Nephron progenitor cell (in vitro differentiated cells): Measurements from ENCODE around the gene PATJ.

Experiments used
- DNase-seq: peaks from one replicate; pipeline ENCODE4 v3.0.0; 2021
- H3K27ac Mint-ChIP-seq: 2 replicates; pipeline ENCODE4 v1.8.0; 2021; ENCODE audit warnings: mild to moderate bottlenecking, moderate library complexity, mixed read lengths
- H3K27me3 Mint-ChIP-seq: 2 replicates; pipeline ENCODE4 v1.8.0; 2021; ENCODE audit warnings: mild to moderate bottlenecking, low read depth, mixed read lengths; ENCODE audit not compliant: poor library complexity
- H3K36me3 Mint-ChIP-seq: 2 replicates; pipeline ENCODE4 v1.8.0; 2021; ENCODE audit warnings: low read depth, mixed read lengths
- H3K4me1 Mint-ChIP-seq: 2 replicates; pipeline ENCODE4 v1.8.0; 2021; ENCODE audit warnings: mixed read lengths
- H3K4me3 Mint-ChIP-seq: 2 replicates; pipeline ENCODE4 v1.8.0; 2021; ENCODE audit warnings: mild to moderate bottlenecking, moderate library complexity, mixed read lengths
- H3K9me3 Mint-ChIP-seq: 2 replicates; pipeline ENCODE4 v1.8.0; 2021; ENCODE audit warnings: mild to moderate bottlenecking, moderate library complexity, mixed read lengths
- TF ChIP-seq, protein P1 (sequence below): fragments of 200-600 bp; sonication (generic); IDR thresholded peaks from 2 replicates; pipeline ENCODE4 v1.5.0; 2021; ENCODE audit warnings: antibody characterized with exemption

The PATJ gene

DNA sequence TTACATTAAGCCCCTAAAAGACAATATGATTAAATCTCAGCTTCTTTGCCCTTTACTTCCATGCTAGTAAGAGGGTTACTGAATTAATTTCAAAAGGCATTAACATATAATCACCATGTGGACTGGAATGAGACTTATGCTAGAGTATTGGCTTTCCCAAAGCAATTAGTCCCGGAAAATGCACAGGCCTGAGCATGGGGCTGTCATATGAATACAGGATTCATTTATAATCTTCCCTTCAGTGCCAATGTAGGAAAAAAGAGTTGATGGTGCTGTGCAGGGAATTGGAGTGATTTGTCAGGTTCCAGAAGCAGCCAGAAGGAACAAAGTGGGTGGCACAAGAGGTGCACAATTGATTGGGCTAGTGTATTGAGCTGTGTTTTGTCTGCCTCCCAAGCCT is 253.4 kb downstream of the PATJ start:
- Mint-ChIP-seq H3K27ac (peak overlapping the region; percentile 75), H3K9me3 (peaks cover 3% of the 10 kb centered on the region), H3K27me3 (no peaks in the 10 kb centered on the region), H3K4me3 (no peak overlapping the region), H3K4me1 (no peaks in the 10 kb centered on the region), H3K36me3 (no peaks in the 10 kb centered on the region)
- TF ChIP-seq, protein P1, sequence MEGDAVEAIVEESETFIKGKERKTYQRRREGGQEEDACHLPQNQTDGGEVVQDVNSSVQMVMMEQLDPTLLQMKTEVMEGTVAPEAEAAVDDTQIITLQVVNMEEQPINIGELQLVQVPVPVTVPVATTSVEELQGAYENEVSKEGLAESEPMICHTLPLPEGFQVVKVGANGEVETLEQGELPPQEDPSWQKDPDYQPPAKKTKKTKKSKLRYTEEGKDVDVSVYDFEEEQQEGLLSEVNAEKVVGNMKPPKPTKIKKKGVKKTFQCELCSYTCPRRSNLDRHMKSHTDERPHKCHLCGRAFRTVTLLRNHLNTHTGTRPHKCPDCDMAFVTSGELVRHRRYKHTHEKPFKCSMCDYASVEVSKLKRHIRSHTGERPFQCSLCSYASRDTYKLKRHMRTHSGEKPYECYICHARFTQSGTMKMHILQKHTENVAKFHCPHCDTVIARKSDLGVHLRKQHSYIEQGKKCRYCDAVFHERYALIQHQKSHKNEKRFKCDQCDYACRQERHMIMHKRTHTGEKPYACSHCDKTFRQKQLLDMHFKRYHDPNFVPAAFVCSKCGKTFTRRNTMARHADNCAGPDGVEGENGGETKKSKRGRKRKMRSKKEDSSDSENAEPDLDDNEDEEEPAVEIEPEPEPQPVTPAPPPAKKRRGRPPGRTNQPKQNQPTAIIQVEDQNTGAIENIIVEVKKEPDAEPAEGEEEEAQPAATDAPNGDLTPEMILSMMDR = no peak
- DNase-seq = no peak

DNA sequence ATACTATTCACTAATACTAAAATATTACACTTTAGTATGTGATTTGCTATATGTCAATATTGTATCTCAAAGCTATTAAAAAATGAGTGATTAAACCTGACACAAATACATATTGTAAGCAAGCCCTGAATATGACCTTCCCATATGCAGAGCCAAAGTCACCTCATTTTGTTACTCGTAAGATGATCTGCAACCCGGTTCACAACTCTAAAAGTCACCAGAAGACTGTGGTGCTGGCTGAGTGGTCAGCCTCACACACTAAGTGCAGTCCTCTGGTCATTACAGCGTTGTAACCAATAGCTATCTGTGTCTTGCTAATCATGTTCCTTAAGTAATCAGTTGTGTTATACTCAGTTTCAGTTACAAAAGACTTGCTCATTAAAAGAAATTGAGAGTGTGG is 254.8 kb downstream of the PATJ start:
- Mint-ChIP-seq H3K27ac (no peak overlapping the region), H3K4me1 (no peaks in the 10 kb centered on the region), H3K4me3 (no peak overlapping the region), H3K27me3 (no peaks in the 10 kb centered on the region), H3K36me3 (no peaks in the 10 kb centered on the region), H3K9me3 (peaks cover 3% of the 10 kb centered on the region)
- DNase-seq = no peak
- TF ChIP-seq, protein P1 = no peak

DNA sequence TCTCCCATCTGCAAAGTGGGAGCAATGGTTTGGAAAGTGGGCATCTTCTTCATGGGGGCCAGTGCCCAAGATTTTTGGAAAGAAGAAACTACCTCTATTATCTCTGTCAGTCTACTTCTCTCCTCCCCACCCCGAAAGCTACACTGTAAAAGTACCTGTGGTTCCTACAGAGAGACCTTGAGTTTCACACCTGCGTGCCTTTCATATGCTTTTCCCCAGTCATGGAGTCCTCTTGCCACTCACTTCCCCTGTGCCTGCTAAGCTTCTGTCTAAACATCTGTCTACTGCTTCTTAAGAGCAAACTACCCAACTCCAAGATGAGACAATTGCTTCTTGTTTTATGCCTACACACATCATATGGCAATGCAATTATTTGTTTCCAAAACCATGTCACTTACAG is 261.5 kb downstream of the PATJ start:
- DNase-seq = no peak
- TF ChIP-seq, protein P1 = no peak
- no peak overlapping the region for H3K4me3 Mint-ChIP-seq
- H3K4me1 Mint-ChIP-seq = no peaks in the 10 kb centered on the region
- H3K36me3 Mint-ChIP-seq = no peaks in the 10 kb centered on the region
- no peak overlapping the region for H3K27ac Mint-ChIP-seq
- H3K27me3 Mint-ChIP-seq = peaks cover 3% of the 10 kb centered on the region
- peaks cover 3% of the 10 kb centered on the region for H3K9me3 Mint-ChIP-seq

DNA sequence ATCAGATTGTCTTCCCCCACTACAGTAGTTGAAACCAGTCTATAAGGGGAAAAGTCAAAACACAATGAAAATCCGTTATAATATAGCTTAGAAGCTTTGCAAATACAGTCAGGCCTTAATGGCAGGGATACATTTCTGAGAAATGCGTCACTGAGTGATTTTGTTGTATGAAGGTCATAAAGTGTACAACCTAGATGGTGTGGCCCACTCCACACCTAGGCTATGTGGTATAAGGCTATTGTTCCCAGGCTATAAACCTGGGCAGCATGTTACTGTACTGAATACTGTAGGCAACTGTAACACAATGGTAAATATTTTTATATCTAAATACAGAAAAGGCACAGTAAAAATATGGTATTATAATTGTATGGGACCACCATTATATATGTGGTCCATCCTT is 264.4 kb downstream of the PATJ start:
- Mint-ChIP-seq H3K27me3 (peaks cover 3% of the 10 kb centered on the region), H3K36me3 (no peaks in the 10 kb centered on the region), H3K4me1 (no peaks in the 10 kb centered on the region), H3K4me3 (no peak overlapping the region), H3K27ac (no peak overlapping the region), H3K9me3 (no peaks in the 10 kb centered on the region)
- TF ChIP-seq, protein P1 = no peak
- DNase-seq = no peak

DNA sequence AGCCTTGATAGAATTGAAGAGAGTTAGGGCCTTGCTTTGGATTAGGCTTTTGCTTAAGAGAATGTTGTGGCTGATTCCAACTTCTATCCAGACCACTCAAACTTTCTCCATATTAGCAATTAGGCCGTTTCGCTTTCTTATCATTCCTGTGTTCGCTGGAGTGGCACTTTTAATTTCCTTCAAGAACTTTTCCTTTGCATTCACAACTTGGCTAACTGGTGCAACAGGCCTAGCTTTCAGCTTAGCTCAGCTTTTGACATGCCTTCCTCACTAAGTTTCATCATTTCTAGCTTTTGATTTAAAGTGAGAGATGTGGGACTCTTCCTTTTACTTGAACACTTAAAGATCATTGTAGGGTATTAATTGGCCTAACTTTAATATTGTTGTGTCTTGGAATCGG is 268.7 kb downstream of the PATJ start:
- H3K4me1 Mint-ChIP-seq = peaks cover 8% of the 10 kb centered on the region

DNA sequence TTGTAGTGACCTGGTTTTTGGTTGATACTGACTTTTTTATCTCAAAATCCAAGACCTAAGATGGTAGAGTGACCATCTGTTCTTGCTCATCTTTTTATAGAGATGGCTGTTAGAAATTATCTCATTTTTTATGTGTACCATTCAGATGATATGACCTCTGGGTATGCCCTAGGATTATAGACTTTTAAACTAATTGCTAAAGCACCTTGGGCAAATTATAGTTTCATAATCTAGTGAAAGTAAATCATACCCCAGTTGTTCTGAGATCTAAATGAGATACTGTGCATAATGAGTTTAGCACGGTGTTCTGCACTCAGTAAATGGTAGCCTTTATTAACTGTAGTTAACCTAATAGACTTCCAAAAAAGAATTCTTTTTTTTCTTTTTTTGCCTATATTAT is 269.8 kb downstream of the PATJ start:
- no peaks in the 10 kb centered on the region for H3K36me3 Mint-ChIP-seq
- no peaks in the 10 kb centered on the region for H3K9me3 Mint-ChIP-seq
- TF ChIP-seq, protein P1 = no peak

More for the DNA sequence above, 268.7 kb downstream of the PATJ start:
- no peak overlapping the region for H3K27ac Mint-ChIP-seq
- no peak overlapping the region for H3K4me3 Mint-ChIP-seq
- TF ChIP-seq, protein P1 = no peak
- no peaks in the 10 kb centered on the region for H3K36me3 Mint-ChIP-seq
- no peaks in the 10 kb centered on the region for H3K27me3 Mint-ChIP-seq
- DNase-seq = no peak
- no peaks in the 10 kb centered on the region for H3K9me3 Mint-ChIP-seq

More for the DNA sequence above, 269.8 kb downstream of the PATJ start:
- H3K27ac Mint-ChIP-seq = no peak overlapping the region
- no peak for DNase-seq
- H3K27me3 Mint-ChIP-seq = no peaks in the 10 kb centered on the region
- H3K4me3 Mint-ChIP-seq = no peak overlapping the region
- H3K4me1 Mint-ChIP-seq = peaks cover 8% of the 10 kb centered on the region
